Liver (tissue), 9 donors: ENCODE data around the gene CFAP97. TPM values are rescaled to one million over a fixed set of nuclear protein-coding genes. Genes with fewer than 3 reads are reported as not detected.

Experiments
- DNase-seq: peaks from one replicate; pipeline ENCODE4 v3.0.0-alpha.2; 2017; ENCODE audit warnings: low spot score
- H3K27ac ChIP-seq, 2 donors: one replicate each; pipeline ENCODE4 v1.7.0; 2013; ENCODE audit warnings: inconsistent platforms in 2 of 2, low read length in 2 of 2, control low read depth in 1 of 2, low read depth in 1 of 2, mild to moderate bottlenecking in 1 of 2
- H3K27me3 ChIP-seq, 4 donors: one replicate each; pipeline versions ENCODE4 v1.6.1 to v1.7.0; 2013; ENCODE audit warnings: low read length in 3 of 4, inconsistent platforms in 1 of 4, mild to moderate bottlenecking in 1 of 4, moderate library complexity in 1 of 4; ENCODE audit not compliant: control insufficient read depth in 4 of 4, insufficient read depth in 4 of 4
- H3K36me3 ChIP-seq, 4 donors: one replicate each; pipeline versions ENCODE4 v1.6.1 to v1.7.0; 2013; ENCODE audit warnings: low read length in 3 of 4, mild to moderate bottlenecking in 3 of 4, low read depth in 1 of 4, moderate library complexity in 1 of 4; ENCODE audit not compliant: control insufficient read depth in 4 of 4, insufficient read depth in 3 of 4
- H3K4me1 ChIP-seq, 4 donors: one replicate each; pipeline versions ENCODE4 v1.6.1 to v1.7.0; 2013; ENCODE audit warnings: low read length in 3 of 4, mild to moderate bottlenecking in 3 of 4, moderate library complexity in 1 of 4; ENCODE audit not compliant: control insufficient read depth in 4 of 4, insufficient read depth in 4 of 4
- H3K4me3 ChIP-seq, 3 donors: one replicate each; pipeline versions ENCODE4 v1.6.1 to v1.7.0; 2013; ENCODE audit warnings: low read length in 3 of 3, control low read depth in 1 of 3, low read depth in 1 of 3, mild to moderate bottlenecking in 1 of 3
- H3K9ac ChIP-seq, 2 donors: one replicate each; pipeline ENCODE4 v1.7.0; 2013; ENCODE audit warnings: low read length in 2 of 2, mild to moderate bottlenecking in 2 of 2, moderate library complexity in 2 of 2, control low read depth in 1 of 2, low read depth in 1 of 2
- H3K9me3 ChIP-seq, 4 donors: one replicate each; pipeline versions ENCODE4 v1.6.1 to v1.7.0; 2013; ENCODE audit warnings: low read length in 3 of 4; ENCODE audit not compliant: control insufficient read depth in 4 of 4
- ATF3 ChIP-seq: IDR thresholded peaks from 2 replicates; pipeline ENCODE4 v1.6.1; 2016; ENCODE audit warnings: antibody characterized with exemption
- CTCF ChIP-seq: fragments of 150-350 bp; IDR thresholded peaks from 2 replicates; pipeline ENCODE4 v1.5.1; 2017; ENCODE audit warnings: improper control_type of control experiment, low read depth, low read length; ENCODE audit not compliant: missing input control
- EGR1 ChIP-seq, 2 donors: IDR thresholded peaks; 2 replicates each; pipeline ENCODE4 v1.6.1; 2016 to 2018; ENCODE audit warnings: antibody characterized with exemption in 2 of 2, low read depth in 2 of 2
- FOXA1 ChIP-seq: IDR thresholded peaks from 2 replicates; pipeline ENCODE4 v1.6.1; 2016; ENCODE audit warnings: antibody characterized with exemption
- FOXA2 ChIP-seq: IDR thresholded peaks from 2 replicates; pipeline ENCODE4 v1.6.1; 2016; ENCODE audit warnings: antibody characterized with exemption
- GABPA ChIP-seq, 2 donors: IDR thresholded peaks in 1 of 2; conservative IDR thresholded peaks in 1 of 2; 2 replicates each; pipeline ENCODE4 v1.6.1; 2016; ENCODE audit warnings: antibody characterized with exemption in 2 of 2, mild to moderate bottlenecking in 1 of 2, moderate library complexity in 1 of 2
- HNF4A ChIP-seq, 2 donors: conservative IDR thresholded peaks; 2 replicates each; pipeline ENCODE4 v1.6.1; 2016; ENCODE audit warnings: antibody characterized with exemption in 2 of 2, mild to moderate bottlenecking in 2 of 2
- HNF4G ChIP-seq: IDR thresholded peaks from 2 replicates; pipeline ENCODE4 v1.6.1; 2016; ENCODE audit warnings: antibody characterized with exemption
- MAX ChIP-seq: IDR thresholded peaks from 2 replicates; pipeline ENCODE4 v1.6.1; 2016; ENCODE audit warnings: antibody characterized with exemption
- REST ChIP-seq: IDR thresholded peaks from 2 replicates; pipeline ENCODE4 v1.6.1; 2016; ENCODE audit warnings: antibody characterized with exemption, mild to moderate bottlenecking
- TAF1 ChIP-seq: conservative IDR thresholded peaks from 2 replicates; pipeline ENCODE4 v1.6.1; 2016; ENCODE audit warnings: antibody characterized with exemption, mild to moderate bottlenecking
- ZBTB33 ChIP-seq: IDR thresholded peaks from 2 replicates; pipeline ENCODE4 v1.6.1; 2016; ENCODE audit warnings: antibody characterized with exemption
- WGBS: extraction: QIAGEN DNeasy Blood & Tissue Kit; methylation state at CpG from one replicate; pipeline ENCODE4 v1.1.7; 2013; 5-methylcytosine and 5-hydroxymethylcytosine counted together
- polyA plus RNA-seq, 2 donors: library from polyadenylated mRNA; stranded (reverse) in 1 of 2; unstranded in 1 of 2; fragments of 200-250 nt in 1 of 2; fragments of >200 nt in 1 of 2; fragmentation: Nextera tagmentation in 1 of 2; extraction: Ambion mirVana in 1 of 2; gene quantifications; one replicate each; pipeline versions ENCODE4 v1.2.1 to v1.2.3, GENCODE V29; 2013 to 2015
- total RNA-seq, 2 donors: library from RNA; depleted of rRNA; stranded (reverse); fragments of >200 nt; gene quantifications; one replicate each; pipeline ENCODE4 v1.2.3, GENCODE V29; 2014
- donor health status: healthy.
- donor health status: healthy.
- donor health status: healthy.
- donor health status: healthy.
- donor health status: healthy.

Gene CFAP97
- total and polyA plus RNA-seq, 4 donors = 7.5 to 30.9 (median 18.7) TPM

GRCh38 chr4:185247151-185247550 is 43.4 kb upstream of the CFAP97 start:
- 85% methylated on average over 1 of the region's 1 CpG for WGBS

GRCh38 chr4:185246453-185246852 is 42.7 kb upstream of the CFAP97 start:
- no peak for DNase-seq
- H3K9ac ChIP-seq = no peak overlapping the region
- WGBS = 88% methylated on average over 1 of the region's 1 CpG
- no peak overlapping the region for H3K4me3 ChIP-seq
- peaks cover 0 to 2% (median 0%) of the 10 kb centered on the region in 4 donors for H3K36me3 ChIP-seq
- H3K4me1 ChIP-seq = peaks cover 0 to 2% (median 0%) of the 10 kb centered on the region in 4 donors
- TF ChIP-seq HNF4A (conservative IDR thresholded peaks at IDR 0.05) (no peak), REST (no peak), TAF1 (no peak), EGR1 (IDR thresholded peaks at IDR 0.05; ENCODE audit: low read depth in 2 of 2) (no peak), GABPA (IDR thresholded peaks at IDR 0.05 in 1 of 2, conservative IDR thresholded peaks at IDR 0.05 in 1 of 2) (no peak), FOXA1 (no peak), CTCF (no peak), ZBTB33 (no peak), HNF4G (no peak)
- H3K27me3 ChIP-seq = no peaks in the 10 kb centered on the region
- no peaks in the 10 kb centered on the region for H3K9me3 ChIP-seq
- H3K27ac ChIP-seq = no peak overlapping the region

More at GRCh38 chr4:185247151-185247550, 43.4 kb upstream of the CFAP97 start:
- no peak overlapping the region for H3K9ac ChIP-seq
- TF ChIP-seq TAF1 (no peak), GABPA (IDR thresholded peaks at IDR 0.05 in 1 of 2, conservative IDR thresholded peaks at IDR 0.05 in 1 of 2) (no peak), MAX (no peak), CTCF (no peak), ATF3 (no peak), FOXA2 (no peak)
- DNase-seq = no peak
- H3K36me3 ChIP-seq = peaks cover 0 to 2% (median 0%) of the 10 kb centered on the region in 4 donors
- H3K27ac ChIP-seq = no peak overlapping the region
- H3K9me3 ChIP-seq = no peaks in the 10 kb centered on the region
- H3K27me3 ChIP-seq = no peaks in the 10 kb centered on the region
- H3K4me1 ChIP-seq = peaks cover 0 to 2% (median 0%) of the 10 kb centered on the region in 4 donors
- no peak overlapping the region for H3K4me3 ChIP-seq
